Esophagus muscularis mucosa (tissue), 4 donors: ENCODE results near the gene STT3B. TPM values are rescaled to one million over a fixed set of nuclear protein-coding genes. Genes with fewer than 3 reads are reported as not detected.

ENCODE experiments used
- DNase-seq: peaks from one replicate; pipeline ENCODE4 v3.0.0-alpha.2; 2017; ENCODE audit errors: extremely low spot score
- H3K27ac ChIP-seq, 4 donors: fragments of 200-600 bp; sonication (generic); replicated peaks in 1 of 4; 1 replicate in 3 of 4; 2 replicates in 1 of 4; pipeline ENCODE4 v1.5.1; 2016 to 2019; ENCODE audit warnings: mild to moderate bottlenecking in 1 of 4
- H3K27me3 ChIP-seq, 4 donors: fragments of 200-600 bp; sonication (generic); one replicate each; pipeline versions ENCODE4 v1.5.1 to v1.6.0; 2016 to 2019
- H3K36me3 ChIP-seq, 4 donors: fragments of 200-600 bp; sonication (generic); one replicate each; pipeline ENCODE4 v1.5.1; 2016 to 2019
- H3K4me1 ChIP-seq, 4 donors: fragments of 200-600 bp; sonication (generic); one replicate each; pipeline ENCODE4 v1.5.1; 2016 to 2019
- H3K4me3 ChIP-seq, 4 donors: fragments of 200-600 bp; sonication (generic); 1 replicate in 2 of 4; 2 replicates in 2 of 4; pipeline ENCODE4 v1.5.1; 2016 to 2019; ENCODE audit warnings: mild to moderate bottlenecking in 4 of 4, moderate library complexity in 1 of 4
- H3K9me3 ChIP-seq, 4 donors: fragments of 200-600 bp; sonication (generic); 1 replicate in 3 of 4; 2 replicates in 1 of 4; pipeline ENCODE4 v1.5.1; 2016 to 2019
- CTCF ChIP-seq, 3 experiments: fragments of 200-600 bp in 2 of 3; fragments of 450-650 bp in 1 of 3; sonication (generic) in 2 of 3; IDR thresholded peaks; one replicate each; pipeline ENCODE4 v1.5.1; 2017 to 2019; ENCODE audit warnings: antibody characterized with exemption in 3 of 3, mild to moderate bottlenecking in 2 of 3, moderate library complexity in 1 of 3
- EP300 ChIP-seq: sonication (generic); formaldehyde crosslinking; IDR thresholded peaks from one replicate; pipeline ENCODE4 v1.6.1; 2017; ENCODE audit warnings: antibody characterized with exemption
- POLR2A ChIP-seq: fragments of 450-650 bp; IDR thresholded peaks from one replicate; pipeline ENCODE4 v1.6.1; 2017; ENCODE audit warnings: antibody characterized with exemption, moderate library complexity, mild to moderate bottlenecking, low read depth
- POLR2AphosphoS5 ChIP-seq, 2 donors: sonication (generic); formaldehyde crosslinking; IDR thresholded peaks; one replicate each; pipeline ENCODE4 v1.6.1; 2017; ENCODE audit warnings: antibody characterized with exemption in 2 of 2
- WGBS: methylation state at CpG from one replicate; pipeline ENCODE4 v1.1.5; 2018; 5-methylcytosine and 5-hydroxymethylcytosine counted together
- intact Hi-C: fragments of 100-400 bp; cut with DNase I; formaldehyde crosslinking; loops from one replicate; pipeline ENCODE4 v1.15.1; 2023
- total RNA-seq, 4 donors: library from RNA; depleted of rRNA; stranded (reverse); fragments of >200 nt; gene quantifications; one replicate each; pipeline versions ENCODE4 v1.1.0 to v1.2.1, GENCODE V29; 2016

Gene STT3B
- total RNA-seq, 4 donors from 2014 or later = 58.8 to 74.3 (median 69.3) TPM

DNA sequence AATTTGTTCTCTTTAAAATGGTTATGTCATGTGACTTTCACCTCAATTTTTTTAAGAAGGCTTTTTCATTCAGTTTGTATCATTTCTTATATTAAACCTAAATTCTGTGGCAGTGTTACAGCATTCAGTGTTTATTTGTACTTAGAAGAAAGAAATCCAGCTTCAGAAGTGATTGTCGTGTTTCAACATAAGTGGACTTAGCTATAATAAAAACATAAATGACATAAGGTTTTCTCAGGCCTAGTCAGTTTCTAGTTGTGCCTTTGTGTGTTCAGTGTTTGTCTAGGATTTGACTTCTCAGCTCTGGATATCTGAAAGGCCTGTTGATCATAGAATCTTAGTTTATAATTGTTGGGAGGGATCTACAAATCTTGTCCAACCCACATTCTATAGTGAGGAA lies 80.5 kb downstream of the STT3B start:
- no peak for TF ChIP-seq POLR2AphosphoS5 (IDR thresholded peaks at IDR 0.05)
- no peak for TF ChIP-seq POLR2A
- no peak for TF ChIP-seq EP300
- no peak for TF ChIP-seq CTCF (IDR thresholded peaks at IDR 0.05)
- 95% methylated on average over 1 of the region's 1 CpG for WGBS
- Histone ChIP-seq H3K27ac (no peak overlapping the region), H3K36me3 (peaks cover 0 to 5% (median 0%) of the 10 kb centered on the region in 4 donors), H3K4me3 (no peak overlapping the region), H3K4me1 (peaks cover 0 to 14% (median 5%) of the 10 kb centered on the region in 4 donors), H3K9me3 (no peaks in the 10 kb centered on the region), H3K27me3 (no peaks in the 10 kb centered on the region)
- DNase-seq = no peak
- intact Hi-C loops = no loop called here

DNA sequence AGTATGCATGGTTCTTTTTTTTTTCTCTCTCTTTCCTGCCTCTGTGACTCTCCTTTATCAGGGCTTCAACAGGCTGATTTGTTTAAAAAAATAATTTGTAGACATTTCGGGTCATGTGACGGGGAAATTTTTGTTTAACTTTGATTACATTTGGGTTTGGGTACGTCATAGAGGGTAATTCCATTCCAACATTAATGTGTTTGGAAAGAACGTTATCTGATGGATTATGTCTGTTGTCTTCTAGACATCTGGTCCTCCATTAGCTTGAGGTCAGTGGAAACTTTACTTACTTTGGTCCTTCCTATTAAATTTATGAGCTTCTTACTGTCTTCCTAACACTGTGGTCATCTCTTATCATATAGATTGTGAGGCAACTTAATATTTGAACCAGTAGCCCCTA lies 80.9 kb downstream of the STT3B start:
- 90% methylated on average over 4 of the region's 4 CpGs for WGBS
- intact Hi-C loops = no loop called here
- H3K4me1 ChIP-seq = peaks cover 0 to 14% (median 5%) of the 10 kb centered on the region in 4 donors
- H3K9me3 ChIP-seq = no peaks in the 10 kb centered on the region
- H3K4me3 ChIP-seq = no peak overlapping the region
- peaks cover 0 to 5% (median 1%) of the 10 kb centered on the region in 4 donors for H3K36me3 ChIP-seq
- TF ChIP-seq POLR2A (no peak), EP300 (no peak), CTCF (IDR thresholded peaks at IDR 0.05) (no peak), POLR2AphosphoS5 (IDR thresholded peaks at IDR 0.05) (no peak)
- no peak for DNase-seq
- no peaks in the 10 kb centered on the region for H3K27me3 ChIP-seq
- H3K27ac ChIP-seq = no peak overlapping the region

GRCh38 chr3:31614162-31614921 lies 81.6 kb downstream of the STT3B start:
- WGBS = 76% methylated on average over 5 of the region's 5 CpGs
- TF ChIP-seq POLR2A (no peak), CTCF (IDR thresholded peaks at IDR 0.05) (no peak), POLR2AphosphoS5 (IDR thresholded peaks at IDR 0.05) (no peak), EP300 (no peak)
- H3K36me3 ChIP-seq = peaks cover 0 to 10% (median 5%) of the 10 kb centered on the region in 4 donors
- intact Hi-C loops = no loop called here
- no peak overlapping the region for H3K27ac ChIP-seq
- H3K9me3 ChIP-seq = no peaks in the 10 kb centered on the region
- H3K4me1 ChIP-seq = peaks cover 0 to 14% (median 5%) of the 10 kb centered on the region in 4 donors
- H3K4me3 ChIP-seq = no peak overlapping the region
- no peak for DNase-seq
- no peaks in the 10 kb centered on the region for H3K27me3 ChIP-seq

- H3K27me3 ChIP-seq = no peaks in the 10 kb centered on the region
- no peak overlapping the region for H3K4me3 ChIP-seq
- 86% methylated on average over 4 of the region's 4 CpGs for WGBS
- H3K4me1 ChIP-seq = peaks cover 0 to 9% (median 3%) of the 10 kb centered on the region in 4 donors
- TF ChIP-seq EP300 (no peak), POLR2A (no peak), CTCF (IDR thresholded peaks at IDR 0.05) (no peak), POLR2AphosphoS5 (IDR thresholded peaks at IDR 0.05) (no peak)
- H3K36me3 ChIP-seq = peaks cover 3 to 19% (median 11%) of the 10 kb centered on the region in 4 donors
- intact Hi-C loops = no loop called here
- no peak for DNase-seq
- no peak overlapping the region for H3K27ac ChIP-seq
- H3K9me3 ChIP-seq = no peaks in the 10 kb centered on the region
These were observed 82.5 kb downstream of the STT3B start for GRCh38 chr3:31615071-31615875.
